ENCODE data around the gene PANX1. TPM values are rescaled to one million over a fixed set of nuclear protein-coding genes. Genes with fewer than 3 reads are reported as not detected.

Gene PANX1
- total and polyA plus RNA-seq, 2 donors (not counting 1 experiment from before 2014, with no cell fraction given): 51.7 to 54.5 TPM

- H2AFZ ChIP-seq (ENCODE audit: low read length): no peak overlapping the region
- H3K9me3 ChIP-seq (ENCODE audit: control insufficient read depth, insufficient read depth, low read depth, low read length): no peaks in the 10 kb centered on the region
- no peak overlapping the region for H3K9ac ChIP-seq (ENCODE audit: insufficient read depth, low read length)
- no peaks in the 10 kb centered on the region for H4K20me1 ChIP-seq (ENCODE audit: control insufficient read depth, extremely low read depth, insufficient read depth, low read length)
- H3K4me3 ChIP-seq (replicated peaks in 1 of 4; ENCODE audit: control extremely low read depth in 1 of 4, insufficient read depth in 1 of 4, low read depth in 3 of 4, low read length in 4 of 4): no peak overlapping the region
- no peak for DNase-seq (ENCODE audit: low read depth in 2 of 2)
- no peaks in the 10 kb centered on the region for H3K4me1 ChIP-seq (ENCODE audit: control insufficient read depth, extremely low read depth, insufficient read depth, low read length)
- H3K4me2 ChIP-seq (ENCODE audit: extremely low read depth, insufficient read depth, low read length): no peak overlapping the region
- no peaks in the 10 kb centered on the region for H3K36me3 ChIP-seq (ENCODE audit: control insufficient read depth, insufficient read depth, low read length)
- no peaks in the 10 kb centered on the region for H3K27me3 ChIP-seq (ENCODE audit: control insufficient read depth, insufficient read depth, low read length)
- H3K79me2 ChIP-seq (ENCODE audit: control insufficient read depth, insufficient read depth, low read length): no peaks in the 10 kb centered on the region
- no peak overlapping the region for H3K27ac ChIP-seq (ENCODE audit: insufficient read depth, low read length)
- no peak for TF ChIP-seq EZH2 (IDR thresholded peaks at IDR 0.05; ENCODE audit: low read length, missing control alignments)
- TF ChIP-seq, protein P1, sequence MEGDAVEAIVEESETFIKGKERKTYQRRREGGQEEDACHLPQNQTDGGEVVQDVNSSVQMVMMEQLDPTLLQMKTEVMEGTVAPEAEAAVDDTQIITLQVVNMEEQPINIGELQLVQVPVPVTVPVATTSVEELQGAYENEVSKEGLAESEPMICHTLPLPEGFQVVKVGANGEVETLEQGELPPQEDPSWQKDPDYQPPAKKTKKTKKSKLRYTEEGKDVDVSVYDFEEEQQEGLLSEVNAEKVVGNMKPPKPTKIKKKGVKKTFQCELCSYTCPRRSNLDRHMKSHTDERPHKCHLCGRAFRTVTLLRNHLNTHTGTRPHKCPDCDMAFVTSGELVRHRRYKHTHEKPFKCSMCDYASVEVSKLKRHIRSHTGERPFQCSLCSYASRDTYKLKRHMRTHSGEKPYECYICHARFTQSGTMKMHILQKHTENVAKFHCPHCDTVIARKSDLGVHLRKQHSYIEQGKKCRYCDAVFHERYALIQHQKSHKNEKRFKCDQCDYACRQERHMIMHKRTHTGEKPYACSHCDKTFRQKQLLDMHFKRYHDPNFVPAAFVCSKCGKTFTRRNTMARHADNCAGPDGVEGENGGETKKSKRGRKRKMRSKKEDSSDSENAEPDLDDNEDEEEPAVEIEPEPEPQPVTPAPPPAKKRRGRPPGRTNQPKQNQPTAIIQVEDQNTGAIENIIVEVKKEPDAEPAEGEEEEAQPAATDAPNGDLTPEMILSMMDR (conservative IDR thresholded peaks at IDR 0.05 in 1 of 2, IDR thresholded peaks at IDR 0.05 in 1 of 2; ENCODE audit: low read depth in 1 of 2, low read length in 2 of 2): no peak
Measured at GRCh38 chr11:94100253-94100652, 28.4 kb upstream of the PANX1 start.

DNA sequence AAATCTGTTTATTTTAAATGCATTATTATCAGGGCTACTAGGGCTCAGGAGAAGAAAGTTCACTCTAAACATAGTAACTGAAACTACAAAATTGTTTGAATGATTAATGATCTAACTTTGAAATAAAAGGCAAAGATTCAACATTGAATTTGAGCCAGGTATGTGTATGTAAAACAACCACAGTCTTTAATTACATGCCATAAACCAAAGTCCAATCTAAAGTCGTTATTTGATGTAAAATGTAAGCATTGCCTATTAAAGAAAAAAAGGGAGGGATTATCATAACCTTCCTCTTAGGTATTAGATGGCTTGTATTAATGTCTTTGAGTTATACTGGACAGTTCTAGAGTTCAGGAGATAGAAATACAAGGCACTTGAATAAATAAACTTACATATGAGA, 25.2 kb upstream of the PANX1 start:
- Histone ChIP-seq H3K4me3 (replicated peaks in 1 of 4; ENCODE audit: control extremely low read depth in 1 of 4, insufficient read depth in 1 of 4, low read depth in 3 of 4, low read length in 4 of 4) (no peak overlapping the region), H3K4me1 (ENCODE audit: control insufficient read depth, extremely low read depth, insufficient read depth, low read length) (no peaks in the 10 kb centered on the region), H3K27me3 (ENCODE audit: control insufficient read depth, insufficient read depth, low read length) (no peaks in the 10 kb centered on the region), H4K20me1 (ENCODE audit: control insufficient read depth, extremely low read depth, insufficient read depth, low read length) (no peaks in the 10 kb centered on the region), H2AFZ (ENCODE audit: low read length) (no peak overlapping the region), H3K9ac (ENCODE audit: insufficient read depth, low read length) (no peak overlapping the region), H3K27ac (ENCODE audit: insufficient read depth, low read length) (no peak overlapping the region), H3K9me3 (ENCODE audit: control insufficient read depth, insufficient read depth, low read depth, low read length) (no peaks in the 10 kb centered on the region), H3K36me3 (ENCODE audit: control insufficient read depth, insufficient read depth, low read length) (no peaks in the 10 kb centered on the region), H3K4me2 (ENCODE audit: extremely low read depth, insufficient read depth, low read length) (no peak overlapping the region), H3K79me2 (ENCODE audit: control insufficient read depth, insufficient read depth, low read length) (no peaks in the 10 kb centered on the region)
- no peak for DNase-seq (ENCODE audit: low read depth in 2 of 2)
- TF ChIP-seq, protein P1 (conservative IDR thresholded peaks at IDR 0.05 in 1 of 2, IDR thresholded peaks at IDR 0.05 in 1 of 2; ENCODE audit: low read depth in 1 of 2, low read length in 2 of 2): no peak
- TF ChIP-seq EZH2 (IDR thresholded peaks at IDR 0.05; ENCODE audit: low read length, missing control alignments): no peak

GRCh38 chr11:94104734-94105133, 23.9 kb upstream of the PANX1 start:
- no peaks in the 10 kb centered on the region for H3K79me2 ChIP-seq (ENCODE audit: control insufficient read depth, insufficient read depth, low read length)
- no peaks in the 10 kb centered on the region for H3K36me3 ChIP-seq (ENCODE audit: control insufficient read depth, insufficient read depth, low read length)
- H2AFZ ChIP-seq (ENCODE audit: low read length): no peak overlapping the region
- no peak for TF ChIP-seq EZH2 (IDR thresholded peaks at IDR 0.05; ENCODE audit: low read length, missing control alignments)
- TF ChIP-seq, protein P1 (conservative IDR thresholded peaks at IDR 0.05 in 1 of 2, IDR thresholded peaks at IDR 0.05 in 1 of 2; ENCODE audit: low read depth in 1 of 2, low read length in 2 of 2): no peak
- H3K4me3 ChIP-seq (replicated peaks in 1 of 4; ENCODE audit: control extremely low read depth in 1 of 4, insufficient read depth in 1 of 4, low read depth in 3 of 4, low read length in 4 of 4): no peak overlapping the region
- H3K27me3 ChIP-seq (ENCODE audit: control insufficient read depth, insufficient read depth, low read length): no peaks in the 10 kb centered on the region
- no peak for DNase-seq (ENCODE audit: low read depth in 2 of 2)
- no peaks in the 10 kb centered on the region for H3K9me3 ChIP-seq (ENCODE audit: control insufficient read depth, insufficient read depth, low read depth, low read length)
- no peaks in the 10 kb centered on the region for H3K4me1 ChIP-seq (ENCODE audit: control insufficient read depth, extremely low read depth, insufficient read depth, low read length)
- H3K27ac ChIP-seq (ENCODE audit: insufficient read depth, low read length): no peak overlapping the region
- H3K9ac ChIP-seq (ENCODE audit: insufficient read depth, low read length): no peak overlapping the region
- H3K4me2 ChIP-seq (ENCODE audit: extremely low read depth, insufficient read depth, low read length): no peak overlapping the region
- no peaks in the 10 kb centered on the region for H4K20me1 ChIP-seq (ENCODE audit: control insufficient read depth, extremely low read depth, insufficient read depth, low read length)
